Natural killer cell (primary cell): Measurements from ENCODE around the gene MRPL3. TPM values are rescaled to one million over a fixed set of nuclear protein-coding genes. Genes with fewer than 3 reads are reported as not detected.
A peak's percentile ranks its signal among the peaks of the same experiment; 100 is the strongest.

Experiments used
- ATAC-seq, 3 donors: fragments of 150-1000 bp in 2 of 3; fragments of 200-7000 bp in 1 of 3; cut with Tn5 transposase; 1 replicate in 1 of 3; 2 replicates in 2 of 3; pipeline ENCODE4 v1.10.0; 2021; ENCODE audit warnings: mild to moderate bottlenecking in 2 of 3, moderate library complexity in 2 of 3
- DNase-seq, 2 donors: peaks; one replicate each; pipeline versions ENCODE4 v3.0.0 to v3.0.0-alpha.2; 2013 to 2021; ENCODE audit warnings: mixed read lengths in 1 of 2
- H3K27ac ChIP-seq: one replicate; pipeline ENCODE4 v1.5.1; 2013; ENCODE audit warnings: mild to moderate bottlenecking, low read length
- H3K27me3 ChIP-seq: one replicate; pipeline ENCODE4 v1.6.1; 2013; ENCODE audit warnings: low read length; ENCODE audit not compliant: control insufficient read depth, insufficient read depth
- H3K36me3 ChIP-seq: one replicate; pipeline ENCODE4 v1.6.1; 2013; ENCODE audit warnings: low read length; ENCODE audit not compliant: control insufficient read depth, insufficient read depth
- H3K4me1 ChIP-seq: one replicate; pipeline ENCODE4 v1.6.1; 2013; ENCODE audit warnings: low read length; ENCODE audit not compliant: control insufficient read depth, insufficient read depth
- H3K4me3 ChIP-seq: one replicate; pipeline ENCODE4 v1.5.1; 2013; ENCODE audit warnings: low read length
- H3K9me3 ChIP-seq: one replicate; pipeline ENCODE4 v1.6.1; 2013; ENCODE audit warnings: low read length; ENCODE audit not compliant: control insufficient read depth, insufficient read depth
- H3K27ac Mint-ChIP-seq, 2 donors: one replicate each; pipeline ENCODE4 v1.8.0; 2022; ENCODE audit warnings: mild to moderate bottlenecking in 2 of 2, mixed read lengths in 2 of 2, moderate library complexity in 1 of 2
- H3K27me3 Mint-ChIP-seq, 2 donors: one replicate each; pipeline ENCODE4 v1.8.0; 2022; ENCODE audit warnings: low read depth in 2 of 2, mixed read lengths in 2 of 2
- H3K36me3 Mint-ChIP-seq: one replicate; pipeline ENCODE4 v1.8.0; 2022; ENCODE audit warnings: mixed read lengths
- H3K4me1 Mint-ChIP-seq, 2 donors: one replicate each; pipeline ENCODE4 v1.8.0; 2022; ENCODE audit warnings: mixed read lengths in 2 of 2
- H3K4me3 Mint-ChIP-seq: one replicate; pipeline ENCODE4 v1.8.0; 2022; ENCODE audit warnings: mild to moderate bottlenecking, moderate library complexity, mixed read lengths
- H3K9me3 Mint-ChIP-seq, 2 donors: one replicate each; pipeline ENCODE4 v1.8.0; 2022; ENCODE audit warnings: mixed read lengths in 2 of 2
- WGBS: methylation state at CpG from one replicate; pipeline ENCODE4 v1.1.7; 2013; ENCODE audit warnings: missing lambda C conversion rate; ENCODE audit not compliant: insufficient coverage; 5-methylcytosine and 5-hydroxymethylcytosine counted together
- intact Hi-C: fragments of 100-400 bp; cut with micrococcal nuclease; formaldehyde crosslinking; loops from one replicate; pipeline ENCODE4 v1.14.2; 2022
- total RNA-seq, 4 donors: library from RNA; stranded (reverse); fragments of 120-200 nt in 1 of 4; gene quantifications; one replicate each; pipeline versions ENCODE4 v1.2.3 to v1.2.4, GENCODE V29; 2013 to 2022
- TF ChIP-seq, protein P1 (sequence below): fragments of 200-600 bp; IDR thresholded peaks from one replicate; pipeline ENCODE4 v1.8.0; 2022; ENCODE audit warnings: antibody characterized with exemption

Gene MRPL3
- total RNA-seq, 3 donors from 2014 or later (not counting 1 experiment from before 2014, with no cell fraction given) = 25.9 to 42.2 (median 29.7) TPM

- DNase-seq (no peak), ATAC-seq (no peak)
- intact Hi-C loops = no loop called here
- no peaks in the 10 kb centered on the region for H3K36me3 Mint-ChIP-seq
- TF ChIP-seq, protein P1, sequence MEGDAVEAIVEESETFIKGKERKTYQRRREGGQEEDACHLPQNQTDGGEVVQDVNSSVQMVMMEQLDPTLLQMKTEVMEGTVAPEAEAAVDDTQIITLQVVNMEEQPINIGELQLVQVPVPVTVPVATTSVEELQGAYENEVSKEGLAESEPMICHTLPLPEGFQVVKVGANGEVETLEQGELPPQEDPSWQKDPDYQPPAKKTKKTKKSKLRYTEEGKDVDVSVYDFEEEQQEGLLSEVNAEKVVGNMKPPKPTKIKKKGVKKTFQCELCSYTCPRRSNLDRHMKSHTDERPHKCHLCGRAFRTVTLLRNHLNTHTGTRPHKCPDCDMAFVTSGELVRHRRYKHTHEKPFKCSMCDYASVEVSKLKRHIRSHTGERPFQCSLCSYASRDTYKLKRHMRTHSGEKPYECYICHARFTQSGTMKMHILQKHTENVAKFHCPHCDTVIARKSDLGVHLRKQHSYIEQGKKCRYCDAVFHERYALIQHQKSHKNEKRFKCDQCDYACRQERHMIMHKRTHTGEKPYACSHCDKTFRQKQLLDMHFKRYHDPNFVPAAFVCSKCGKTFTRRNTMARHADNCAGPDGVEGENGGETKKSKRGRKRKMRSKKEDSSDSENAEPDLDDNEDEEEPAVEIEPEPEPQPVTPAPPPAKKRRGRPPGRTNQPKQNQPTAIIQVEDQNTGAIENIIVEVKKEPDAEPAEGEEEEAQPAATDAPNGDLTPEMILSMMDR = no peak
- Histone ChIP-seq H3K27ac (no peak overlapping the region), H3K4me3 (no peak overlapping the region), H3K36me3 (no peaks in the 10 kb centered on the region), H3K9me3 (no peaks in the 10 kb centered on the region), H3K4me1 (no peaks in the 10 kb centered on the region), H3K27me3 (peaks cover 2% of the 10 kb centered on the region)
- H3K27ac Mint-ChIP-seq = no peak overlapping the region
- no peaks in the 10 kb centered on the region for H3K9me3 Mint-ChIP-seq
- WGBS = 90% methylated on average over 7 of the region's 7 CpGs
- H3K4me3 Mint-ChIP-seq = no peak overlapping the region
- no peaks in the 10 kb centered on the region for H3K4me1 Mint-ChIP-seq
- peaks cover 7 to 22% of the 10 kb centered on the region in 2 donors for H3K27me3 Mint-ChIP-seq
Observed at GRCh38 chr3:131518680-131519079, 15.9 kb upstream of the MRPL3 start.

GRCh38 chr3:131505421-131505820, 2.6 kb upstream of the MRPL3 start:
- H3K27ac ChIP-seq = no peak overlapping the region
- Mint-ChIP-seq H3K4me1 (peaks cover 22 to 38% of the 10 kb centered on the region in 2 donors), H3K9me3 (no peaks in the 10 kb centered on the region), H3K27ac (no peak overlapping the region), H3K27me3 (peaks cover 5 to 6% of the 10 kb centered on the region in 2 donors), H3K4me3 (no peak overlapping the region), H3K36me3 (no peaks in the 10 kb centered on the region)
- H3K9me3 ChIP-seq = no peaks in the 10 kb centered on the region
- intact Hi-C loops = no loop called here
- 85% methylated on average over 3 of the region's 4 CpGs for WGBS
- H3K27me3 ChIP-seq = peaks cover 3% of the 10 kb centered on the region
- H3K4me3 ChIP-seq = no peak overlapping the region
- DNase-seq = no peak
- TF ChIP-seq, protein P1 = no peak
- ATAC-seq = no peak
- peaks cover 9% of the 10 kb centered on the region for H3K4me1 ChIP-seq
- peaks cover 1% of the 10 kb centered on the region for H3K36me3 ChIP-seq

- TF ChIP-seq, protein P1 = no peak
- peaks cover 15% of the 10 kb centered on the region for H3K36me3 ChIP-seq
- H3K36me3 Mint-ChIP-seq = peaks cover 8% of the 10 kb centered on the region
- DNase-seq (no peak), ATAC-seq (peak in 2 of 3 donors; percentile 4 to 7)
- H3K9me3 Mint-ChIP-seq = no peaks in the 10 kb centered on the region
- intact Hi-C loops = loop anchor here (1.0 to 2.0 kb wide), 2 partner anchors 122 to 476 kb away; partner anchors contain the start of genes ASTE1, NEK11 and NUDT16
- H3K27ac ChIP-seq = peak overlapping the region; percentile 83
- H3K4me1 ChIP-seq = peaks cover 9% of the 10 kb centered on the region
- peaks cover 3 to 6% of the 10 kb centered on the region in 2 donors for H3K27me3 Mint-ChIP-seq
- H3K9me3 ChIP-seq = no peaks in the 10 kb centered on the region
- peak overlapping the region; percentile 97 to 99 for H3K27ac Mint-ChIP-seq
- H3K27me3 ChIP-seq = peaks cover 3% of the 10 kb centered on the region
- H3K4me3 ChIP-seq = peak overlapping the region; percentile 98
- peak overlapping the region; percentile 98 for H3K4me3 Mint-ChIP-seq
- H3K4me1 Mint-ChIP-seq = peaks cover 22 to 46% of the 10 kb centered on the region in 2 donors
Observed at GRCh38 chr3:131503320-131503635, 507 bp upstream of the MRPL3 start.

GRCh38 chr3:131501949-131502348, 822 bp downstream of the MRPL3 start:
- ATAC-seq = no peak
- intact Hi-C loops = loop anchor here (2.0 kb wide), 1 partner anchor 475 kb away; the partner anchor contains the start of genes ASTE1 and NEK11
- Histone ChIP-seq H3K36me3 (peaks cover 27% of the 10 kb centered on the region), H3K27ac (peak overlapping the region; percentile 83), H3K9me3 (no peaks in the 10 kb centered on the region), H3K27me3 (no peaks in the 10 kb centered on the region), H3K4me1 (peaks cover 9% of the 10 kb centered on the region), H3K4me3 (peak overlapping the region; percentile 98)
- H3K9me3 Mint-ChIP-seq = no peaks in the 10 kb centered on the region
- TF ChIP-seq, protein P1 = no peak
- peaks cover 0 to 6% of the 10 kb centered on the region in 2 donors for H3K27me3 Mint-ChIP-seq
- peaks cover 12% of the 10 kb centered on the region for H3K36me3 Mint-ChIP-seq
- H3K4me1 Mint-ChIP-seq = peaks cover 24 to 46% of the 10 kb centered on the region in 2 donors
- 41% methylated on average over 2 of the region's 2 CpGs for WGBS
- peak overlapping the region; percentile 98 for H3K4me3 Mint-ChIP-seq
- DNase-seq = peak in 1 of 2 donors; percentile 17
- H3K27ac Mint-ChIP-seq = peak overlapping the region; percentile 97 to 99
